Measurements from ENCODE around the gene ID2. TPM values are rescaled to one million over a fixed set of nuclear protein-coding genes. Genes with fewer than 3 reads are reported as not detected.

Gene ID2
- polyA plus RNA-seq, 3 donors: 282 to 2,821 (median 295) TPM

- Mint-ChIP-seq H3K27me3 (ENCODE audit: low read depth in 3 of 3) (peaks cover 3 to 7% (median 6%) of the 10 kb centered on the region in 3 donors), H3K4me1 (peaks cover 19% of the 10 kb centered on the region), H3K4me3 (no peak overlapping the region), H3K9me3 (peaks cover 0 to 1% (median 0%) of the 10 kb centered on the region in 7 donors), H3K36me3 (peaks cover 0 to 3% of the 10 kb centered on the region in 2 donors), H3K27ac (no peak overlapping the region)
- WGBS (ENCODE audit: insufficient coverage): 88% methylated on average over 6 of the region's 7 CpGs
- Histone ChIP-seq H3K4me1 (ENCODE audit: control insufficient read depth in 1 of 2, insufficient read depth in 2 of 2, low read length in 2 of 2) (peaks cover 14% of the 10 kb centered on the region in 2 donors), H3K4me2 (replicated peaks; ENCODE audit: extremely low read depth, low read length, poor library complexity, severe bottlenecking) (no peak overlapping the region), H2AFZ (ENCODE audit: insufficient read depth, low read depth, low read length, poor library complexity, severe bottlenecking) (no peak overlapping the region), H3K36me3 (replicated peaks in 1 of 2; ENCODE audit: control insufficient read depth in 1 of 2, insufficient read depth in 2 of 2, low read length in 2 of 2) (no peaks in the 10 kb centered on the region), H4K20me1 (ENCODE audit: insufficient read depth, low read length) (no peaks in the 10 kb centered on the region), H3K79me2 (ENCODE audit: insufficient read depth, low read length) (no peaks in the 10 kb centered on the region), H3K27ac (ENCODE audit: low read depth in 1 of 2, low read length in 2 of 2) (no peak overlapping the region), H3K9me3 (replicated peaks in 1 of 2; ENCODE audit: control insufficient read depth in 1 of 2, insufficient read depth in 1 of 2, low read length in 2 of 2) (peaks cover 0 to 2% of the 10 kb centered on the region in 2 donors), H3K4me3 (replicated peaks in 1 of 3; ENCODE audit: low read depth in 2 of 3, low read length in 3 of 3) (no peak overlapping the region), H3K27me3 (ENCODE audit: control insufficient read depth in 2 of 2, insufficient read depth in 2 of 2, low read length in 2 of 2) (no peaks in the 10 kb centered on the region), H3K9ac (ENCODE audit: insufficient read depth, low read length, poor library complexity, severe bottlenecking) (no peak overlapping the region)
- intact Hi-C loops (cut with micrococcal nuclease): no loop called here
- TF ChIP-seq CTCF (IDR thresholded peaks at IDR 0.05): no peak
- DNase-seq: no peak
These were observed 28.4 kb upstream of the ID2 start for GRCh38 chr2:8653485-8653884.

- Mint-ChIP-seq H3K9me3 (peaks cover 0 to 4% (median 0%) of the 10 kb centered on the region in 7 donors), H3K4me3 (no peak overlapping the region), H3K4me1 (peaks cover 24% of the 10 kb centered on the region), H3K27me3 (ENCODE audit: low read depth in 3 of 3) (peaks cover 3 to 10% (median 6%) of the 10 kb centered on the region in 3 donors), H3K36me3 (peaks cover 0 to 3% of the 10 kb centered on the region in 2 donors), H3K27ac (peak overlapping the region in 1 of 7 donors; percentile 46)
- intact Hi-C loops (cut with micrococcal nuclease): no loop called here
- no peaks in the 10 kb centered on the region for H3K79me2 ChIP-seq (ENCODE audit: insufficient read depth, low read length)
- WGBS (ENCODE audit: insufficient coverage): 97% methylated on average over 5 of the region's 6 CpGs
- H3K4me2 ChIP-seq (replicated peaks; ENCODE audit: extremely low read depth, low read length, poor library complexity, severe bottlenecking): no peak overlapping the region
- TF ChIP-seq CTCF (IDR thresholded peaks at IDR 0.05): no peak
- peaks cover 20% of the 10 kb centered on the region in 2 donors for H3K4me1 ChIP-seq (ENCODE audit: control insufficient read depth in 1 of 2, insufficient read depth in 2 of 2, low read length in 2 of 2)
- no peaks in the 10 kb centered on the region for H3K9me3 ChIP-seq (replicated peaks in 1 of 2; ENCODE audit: control insufficient read depth in 1 of 2, insufficient read depth in 1 of 2, low read length in 2 of 2)
- no peaks in the 10 kb centered on the region for H3K36me3 ChIP-seq (replicated peaks in 1 of 2; ENCODE audit: control insufficient read depth in 1 of 2, insufficient read depth in 2 of 2, low read length in 2 of 2)
- no peak overlapping the region for H3K9ac ChIP-seq (ENCODE audit: insufficient read depth, low read length, poor library complexity, severe bottlenecking)
- H3K27me3 ChIP-seq (ENCODE audit: control insufficient read depth in 2 of 2, insufficient read depth in 2 of 2, low read length in 2 of 2): no peaks in the 10 kb centered on the region
- DNase-seq: no peak
- no peak overlapping the region for H3K27ac ChIP-seq (ENCODE audit: low read depth in 1 of 2, low read length in 2 of 2)
- H3K4me3 ChIP-seq (replicated peaks in 1 of 3; ENCODE audit: low read depth in 2 of 3, low read length in 3 of 3): no peak overlapping the region
- H2AFZ ChIP-seq (ENCODE audit: insufficient read depth, low read depth, low read length, poor library complexity, severe bottlenecking): no peak overlapping the region
- H4K20me1 ChIP-seq (ENCODE audit: insufficient read depth, low read length): no peaks in the 10 kb centered on the region
These were observed 27.8 kb upstream of the ID2 start for GRCh38 chr2:8654041-8654440.

Measured in CD14-positive monocyte (primary cell).